HG02763 (cell line): ENCODE results near the gene ABI2.
"Not testable (repeated sequence)": the region's sequence is repeated elsewhere in the genome, so short reads cannot be mapped to it uniquely, and the experiment has no call there.

ENCODE experiments used
- ATAC-seq: cut with Tn5 transposase; IDR thresholded peaks from one replicate; pipeline ENCODE4 v1.9.1; 2021; ENCODE audit warnings: mild to moderate bottlenecking, moderate library complexity; ENCODE audit not compliant: unreplicated experiment

The ABI2 gene

GRCh38 chr2:203327901-203328759 lies at the start of gene ABI2:
TSS of gene ABI2 (plus strand) at chr2:203328394. CDS start at chr2:203328515, 121 bp downstream.
- peak; percentile 75 for ATAC-seq

GRCh38 chr2:203279288-203279687 lies 48.9 kb upstream of the ABI2 start:
- ATAC-seq = no peak

DNA sequence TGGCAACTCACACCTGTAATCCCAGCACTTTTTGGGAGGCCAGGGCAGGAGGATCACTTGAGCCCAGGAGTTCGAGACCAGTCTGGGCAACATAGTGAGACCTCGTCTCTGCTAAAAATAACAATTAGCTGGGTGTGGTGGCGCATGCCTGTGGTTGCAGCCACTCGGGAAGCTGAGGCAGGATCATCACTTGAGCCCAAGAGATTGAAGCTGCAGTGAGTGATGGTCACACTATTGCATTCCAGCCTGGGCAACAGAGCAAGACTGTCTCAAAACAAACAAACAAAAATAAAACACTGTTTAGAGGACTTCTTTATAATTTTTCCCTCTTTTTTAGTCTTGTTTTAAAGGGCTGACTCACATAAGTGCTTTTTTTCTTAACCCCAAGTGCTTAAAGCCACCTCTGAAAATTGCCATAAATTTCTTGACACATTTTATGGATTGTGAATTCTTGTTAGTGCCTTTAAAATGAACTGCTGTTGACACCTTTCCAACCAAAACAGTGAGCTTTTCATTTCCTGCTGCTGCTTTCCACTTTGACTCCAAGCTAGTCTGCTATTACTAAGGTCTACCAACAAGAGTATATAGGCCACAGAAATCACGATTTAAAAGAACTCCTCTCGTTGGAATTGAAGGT lies 47.6 kb upstream of the ABI2 start:
- ATAC-seq = no peak

- ATAC-seq = no peak
These were observed 46.1 kb upstream of the ABI2 start for GRCh38 chr2:203282101-203282500.

- ATAC-seq = no peak
These were observed 41.7 kb upstream of the ABI2 start for GRCh38 chr2:203286532-203286931.

- no peak for ATAC-seq
These were observed 26.5 kb upstream of the ABI2 start for GRCh38 chr2:203301667-203302066.

DNA sequence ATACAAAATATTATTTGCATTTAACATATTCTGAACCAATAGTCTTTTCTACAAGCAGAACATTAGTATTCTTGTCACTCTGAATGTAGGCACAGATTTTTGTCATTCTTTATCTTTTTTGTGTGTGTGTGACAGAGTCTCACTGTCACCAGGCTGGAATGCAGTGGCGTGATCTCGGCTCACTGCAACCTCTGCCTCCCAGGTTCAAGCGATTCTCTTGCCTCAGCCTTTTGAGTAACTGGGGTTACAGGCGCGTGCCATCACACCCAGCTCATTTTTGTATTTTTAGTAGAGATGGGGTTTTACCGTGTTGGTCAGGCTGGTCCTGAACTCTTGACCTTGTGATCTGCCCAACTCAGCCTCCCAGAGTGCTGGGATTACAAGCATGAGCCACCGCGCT lies 25.6 kb upstream of the ABI2 start:
- ATAC-seq = not testable (repeated sequence)

DNA sequence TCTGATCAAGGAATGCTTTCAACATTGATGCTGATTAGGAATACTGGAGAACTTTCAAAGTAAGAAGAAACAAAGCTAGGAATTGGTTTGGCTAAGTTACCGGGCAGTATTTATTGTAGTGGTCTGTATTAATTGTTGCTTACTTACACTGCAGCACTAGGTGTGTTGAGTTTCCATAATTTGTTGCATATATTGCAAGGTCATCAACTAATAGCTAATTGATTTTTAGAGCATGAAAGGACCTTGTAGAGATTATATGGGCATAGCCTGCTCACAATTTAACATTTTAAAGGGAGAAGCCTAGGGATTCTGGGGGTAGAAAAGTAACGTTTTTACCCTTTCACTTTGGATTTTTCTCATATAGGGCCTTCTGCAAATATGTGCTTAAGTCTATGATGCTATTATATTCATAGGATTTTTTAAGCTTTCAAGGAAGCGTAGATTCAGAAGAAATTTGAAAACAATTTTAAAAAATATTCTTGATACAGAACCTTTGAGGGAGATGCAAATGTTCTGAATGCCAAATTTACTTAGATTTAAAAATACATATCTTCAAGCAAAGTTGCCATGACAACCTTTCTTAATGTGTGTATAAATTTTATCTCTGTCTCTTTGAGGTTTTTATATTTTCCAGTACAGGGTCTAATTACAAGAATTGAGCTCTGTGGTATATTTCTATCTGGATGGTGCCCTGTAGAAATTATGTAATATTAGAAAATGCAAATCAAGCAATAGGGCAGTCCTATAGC lies 17.3 kb upstream of the ABI2 start:
- ATAC-seq = no peak

DNA sequence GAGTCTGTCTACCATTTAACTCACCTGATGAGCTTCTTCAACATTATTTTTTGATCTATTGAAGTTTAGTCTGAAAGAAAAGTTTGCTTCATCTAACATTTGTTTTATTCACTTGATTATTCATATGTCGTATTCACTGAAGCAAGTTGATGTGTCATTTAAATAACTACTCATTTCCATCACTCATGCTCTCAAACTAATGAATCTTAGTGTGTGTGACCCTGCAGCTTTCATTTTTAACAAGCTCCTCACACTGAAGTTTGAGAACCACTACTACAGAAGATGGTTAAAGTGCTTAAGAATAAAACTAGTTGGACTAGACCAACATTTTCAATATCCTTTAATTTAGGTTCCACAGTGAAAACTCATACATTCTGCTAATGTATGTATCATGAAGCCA lies 1.8 kb upstream of the ABI2 start:
- no peak for ATAC-seq

- no peak for ATAC-seq
These were observed 653 bp upstream of the ABI2 start for GRCh38 chr2:203327582-203327900.

- ATAC-seq = peak; percentile 59
These were observed 756 bp downstream of the ABI2 start for GRCh38 chr2:203328760-203329540.

DNA sequence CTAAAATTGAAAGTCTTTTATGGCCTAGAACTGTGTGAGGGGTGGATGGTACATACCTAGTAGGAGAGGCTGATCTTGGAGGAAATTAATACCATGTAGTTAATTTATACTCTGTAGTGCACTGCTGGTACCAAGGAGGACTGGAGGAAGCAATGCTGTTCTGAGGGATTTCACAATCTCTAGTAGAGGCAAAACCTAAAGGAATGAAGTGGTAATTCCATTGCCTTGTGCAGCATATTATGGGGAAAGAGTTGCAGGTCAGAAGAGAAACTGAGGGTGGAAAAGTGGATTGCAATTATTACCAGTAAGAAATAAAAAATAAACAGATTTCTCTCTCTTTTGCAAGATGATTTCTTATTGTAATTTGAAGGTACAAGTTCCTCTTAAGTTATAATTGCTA lies 2.2 kb downstream of the ABI2 start:
- no peak for ATAC-seq

GRCh38 chr2:203338322-203338721 lies 10.1 kb downstream of the ABI2 start:
- ATAC-seq = no peak

- no peak for ATAC-seq
These were observed 12.7 kb downstream of the ABI2 start for GRCh38 chr2:203340791-203341487.

DNA sequence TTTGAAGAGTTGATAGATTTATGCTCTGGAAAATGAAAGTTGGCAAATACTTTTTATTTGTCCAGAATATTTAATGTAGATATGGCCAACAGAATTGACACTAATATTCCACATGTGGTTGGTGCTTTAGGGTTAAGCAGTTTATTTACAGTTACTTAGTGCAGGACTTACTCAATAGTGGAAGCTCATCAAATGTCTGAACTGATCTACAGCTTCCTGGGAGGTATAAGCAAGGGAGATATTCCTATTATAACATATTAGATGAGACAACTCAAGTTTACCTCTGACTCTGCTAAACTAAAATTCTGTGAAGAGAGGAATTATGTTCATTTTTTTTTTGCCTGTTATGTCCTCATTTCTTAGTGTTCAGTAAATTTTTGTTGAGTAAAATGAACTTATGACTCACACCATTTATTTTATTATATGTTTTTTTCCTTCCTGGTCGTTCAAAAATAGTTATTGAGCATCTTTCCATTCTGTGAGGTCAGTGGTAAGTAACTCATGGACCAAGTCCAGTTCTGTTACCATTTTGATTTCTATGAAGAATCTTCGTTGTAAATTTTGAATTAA lies 13.6 kb downstream of the ABI2 start:
- ATAC-seq = no peak

- not testable (repeated sequence) for ATAC-seq
These were observed 14.2 kb downstream of the ABI2 start for GRCh38 chr2:203342374-203342773.

DNA sequence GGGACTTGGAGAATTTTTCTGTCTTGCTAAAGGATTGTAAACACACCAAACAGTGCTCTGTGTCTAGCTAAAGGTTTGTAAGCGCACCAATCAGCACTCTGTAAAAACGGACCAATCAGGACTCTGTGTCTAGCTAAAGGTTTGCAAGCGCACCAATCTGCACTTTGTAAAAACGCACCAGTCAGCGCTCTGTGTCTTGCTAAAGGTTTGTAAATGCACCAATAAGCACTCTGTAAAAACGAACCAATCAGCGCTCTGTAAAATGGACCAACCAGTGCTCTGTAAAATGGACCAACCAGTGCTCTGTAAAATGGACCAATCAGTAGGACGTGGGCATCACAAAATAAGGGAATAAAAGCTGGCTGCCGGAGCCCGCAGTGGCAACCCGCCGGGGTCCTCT lies 16.5 kb downstream of the ABI2 start:
- no peak for ATAC-seq

GRCh38 chr2:203346612-203347011 lies 18.4 kb downstream of the ABI2 start:
- ATAC-seq = no peak

DNA sequence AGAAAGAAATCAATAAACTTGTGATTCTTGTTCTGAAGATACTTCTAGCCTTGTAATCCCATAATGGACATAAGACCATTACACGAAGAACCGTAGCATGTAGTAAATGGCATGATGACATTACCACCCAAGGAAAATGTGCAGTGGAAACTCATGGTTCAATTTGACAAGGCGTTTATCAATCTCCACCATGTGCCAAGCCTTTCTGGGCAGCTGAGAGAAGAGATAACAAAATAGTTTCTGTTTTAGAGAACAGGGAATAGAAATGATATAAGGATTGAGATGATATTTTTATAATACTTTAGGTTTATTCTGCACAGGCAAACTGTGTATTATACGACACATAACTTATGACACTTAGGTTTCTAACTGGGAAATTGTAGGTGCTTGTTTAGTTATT lies 19.2 kb downstream of the ABI2 start:
- ATAC-seq = no peak

DNA sequence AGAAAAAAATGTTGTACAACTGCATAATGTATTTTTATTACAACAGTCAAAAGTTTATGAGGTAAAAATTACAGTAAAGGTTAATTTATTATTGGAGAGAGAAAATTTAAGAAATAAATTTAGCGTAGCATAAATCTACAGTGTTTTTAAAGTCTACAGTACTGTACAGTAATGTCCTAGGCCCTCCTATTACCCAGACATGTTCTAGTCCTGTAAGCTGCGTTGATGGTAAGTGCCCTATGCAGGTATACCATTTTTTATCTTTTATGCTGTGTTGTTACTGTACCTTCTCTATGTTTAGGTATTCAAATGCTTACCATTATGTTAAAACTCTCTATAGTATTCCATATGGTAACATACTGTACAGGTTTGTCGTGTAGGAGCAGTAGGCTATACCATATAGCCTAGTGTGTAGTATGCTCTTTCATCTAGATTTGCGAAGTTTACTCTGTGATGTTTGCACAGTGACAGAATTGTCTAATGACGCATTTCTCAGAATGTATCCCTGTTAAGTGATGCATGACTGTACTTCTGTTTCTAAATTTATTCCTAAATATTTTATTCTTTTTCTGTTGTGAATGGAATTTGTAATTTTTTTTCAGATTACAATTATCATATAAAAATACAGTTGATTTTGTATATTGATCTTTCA lies 24.5 kb downstream of the ABI2 start:
- ATAC-seq = no peak
